MG63 (cell line): ENCODE data around the gene ZNF189. TPM values are rescaled to one million over a fixed set of nuclear protein-coding genes. Genes with fewer than 3 reads are reported as not detected.

Experiments used
- DNase-seq: peaks from one replicate; pipeline ENCODE4 v3.0.0-alpha.2; 2020
- H3K27me3 ChIP-seq: fragments of 250-450 bp; sonication (Bioruptor Pico); 2 replicates; pipeline ENCODE4 v1.5.1; 2020; ENCODE audit warnings: mild to moderate bottlenecking, moderate library complexity
- H3K36me3 ChIP-seq: fragments of 250-450 bp; sonication (Bioruptor Pico); 2 replicates; pipeline ENCODE4 v1.5.1; 2020; ENCODE audit warnings: mild to moderate bottlenecking, moderate library complexity
- H3K4me3 ChIP-seq: fragments of 250-450 bp; sonication (Bioruptor Pico); 2 replicates; pipeline ENCODE4 v1.5.1; 2020; ENCODE audit warnings: mild to moderate bottlenecking, moderate library complexity
- H3K9me3 ChIP-seq: fragments of 250-450 bp; sonication (Bioruptor Pico); 2 replicates; pipeline ENCODE4 v1.5.1; 2020; ENCODE audit warnings: mild to moderate bottlenecking, moderate library complexity
- total RNA-seq: library from RNA; depleted of rRNA; stranded (reverse); fragments of >200 nt; shearing (Covaris generic); gene quantifications from 2 replicates; pipeline ENCODE4 v1.2.3, GENCODE V29; 2014; ENCODE audit warnings: low replicate concordance; rRNA removed

Gene ZNF189
- total RNA-seq, result 14.1 and 31.1 TPM in 2 replicates

DNA sequence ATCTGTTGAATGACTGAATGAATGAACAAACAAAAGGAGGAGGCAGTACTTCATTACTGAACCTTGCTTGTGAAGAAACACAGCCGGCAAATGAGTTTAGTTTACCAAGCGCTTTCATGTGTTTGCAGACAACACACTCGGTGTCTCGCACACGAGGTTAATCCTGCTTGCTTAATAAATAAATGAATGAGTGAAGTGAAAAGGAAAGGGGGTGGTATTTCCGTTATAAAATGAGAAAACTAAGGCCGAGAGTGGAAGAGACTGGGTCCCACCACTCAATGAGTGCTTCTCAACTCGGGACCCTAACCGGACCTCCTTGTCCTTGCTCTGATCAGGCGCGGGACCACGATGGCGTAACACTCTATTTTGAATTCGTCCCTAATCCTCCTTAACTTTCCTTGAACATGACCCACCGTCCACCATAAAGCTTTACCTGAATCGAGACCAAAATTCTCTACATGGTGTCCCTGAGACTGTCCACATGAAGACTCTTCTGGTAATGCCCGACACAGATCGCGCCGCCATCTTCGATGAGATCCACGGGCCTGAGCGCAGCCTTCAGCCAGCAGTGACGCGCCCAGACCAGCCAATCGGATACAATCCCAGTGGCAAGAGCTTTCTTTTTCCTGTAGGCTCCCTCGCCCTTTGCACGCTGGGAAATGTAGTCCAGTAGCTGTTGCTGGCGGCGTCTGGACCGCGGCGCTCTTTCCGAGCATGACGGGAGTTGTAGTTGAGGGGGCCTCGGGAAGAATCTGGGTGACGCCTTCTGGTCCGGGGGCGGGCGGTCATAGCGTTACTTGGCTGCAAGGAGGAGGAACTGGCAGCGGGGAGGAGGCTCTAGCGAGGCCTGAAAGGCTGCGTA lies at the start of gene ZNF189, which contains the start of gene MRPL50:
Gene ZNF189, plus strand, starts transcription at position 784 of the 862 bp plus-strand sequence. CDS start 306 bp downstream, outside the sequence.
Gene MRPL50, minus strand, starts transcription at position 551 of the 862 bp plus-strand sequence. Its CDS starts 26 bp downstream, at position 525.
- Histone ChIP-seq H3K36me3 (peaks cover 71% of the 10 kb centered on the region), H3K4me3 (peak within 1 kb of the TSS; percentile 75), H3K27me3 (no peaks in the 10 kb centered on the region), H3K9me3 (peaks cover 15% of the 10 kb centered on the region)
- peak; percentile 99 for DNase-seq

DNA sequence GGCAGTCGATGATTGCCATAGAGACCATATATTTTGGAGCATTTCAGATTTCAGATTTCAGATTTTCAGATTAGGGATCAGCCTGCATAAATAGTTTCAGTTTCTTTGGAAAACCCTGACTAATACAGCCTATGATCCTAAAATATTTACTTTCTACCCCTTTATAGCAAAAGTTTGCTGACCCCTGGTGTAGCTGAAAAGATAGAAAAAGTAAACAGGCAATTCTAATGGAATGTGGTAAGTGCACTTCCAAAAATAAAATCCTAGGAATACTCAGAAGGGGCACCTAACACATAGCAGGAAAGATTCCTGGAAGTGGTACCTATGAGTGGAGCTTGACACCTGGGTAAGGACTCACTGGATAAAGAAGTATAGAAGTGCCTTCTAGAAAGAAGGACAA lies 48.4 kb upstream of the ZNF189 start:
- Histone ChIP-seq H3K9me3 (no peaks in the 10 kb centered on the region), H3K27me3 (no peaks in the 10 kb centered on the region), H3K36me3 (no peaks in the 10 kb centered on the region), H3K4me3 (no peak overlapping the region)
- no peak for DNase-seq

DNA sequence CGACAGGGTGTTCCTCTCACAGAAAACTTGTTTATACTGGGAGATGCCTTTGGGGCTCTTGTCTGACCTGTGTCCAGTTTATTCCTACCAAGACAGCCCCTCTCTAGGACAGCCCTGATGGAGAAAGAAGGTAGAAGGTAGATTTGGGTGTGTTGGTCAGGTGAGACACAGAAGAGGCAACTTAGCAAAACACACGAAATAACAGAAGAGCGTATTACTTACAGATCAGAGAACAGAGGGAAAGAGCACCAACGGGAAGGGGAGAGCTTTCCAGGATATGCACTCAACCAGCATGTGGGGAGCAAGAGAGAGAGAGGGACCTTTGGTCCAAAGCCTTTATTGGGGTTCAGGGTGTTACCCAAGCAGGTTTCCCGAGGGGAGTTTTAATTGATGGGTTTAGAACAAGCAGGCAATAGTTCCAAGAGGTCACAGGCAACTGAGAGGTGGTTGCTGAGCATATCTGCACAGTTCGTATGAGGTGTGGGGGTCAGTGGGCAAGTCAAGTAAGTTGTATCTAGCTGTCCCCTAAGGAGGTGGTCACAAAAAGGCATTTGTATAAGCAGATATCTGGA lies 45.7 kb upstream of the ZNF189 start:
- no peaks in the 10 kb centered on the region for H3K9me3 ChIP-seq
- H3K36me3 ChIP-seq, result no peaks in the 10 kb centered on the region
- H3K27me3 ChIP-seq, result no peaks in the 10 kb centered on the region
- no peak for DNase-seq
- no peak overlapping the region for H3K4me3 ChIP-seq

DNA sequence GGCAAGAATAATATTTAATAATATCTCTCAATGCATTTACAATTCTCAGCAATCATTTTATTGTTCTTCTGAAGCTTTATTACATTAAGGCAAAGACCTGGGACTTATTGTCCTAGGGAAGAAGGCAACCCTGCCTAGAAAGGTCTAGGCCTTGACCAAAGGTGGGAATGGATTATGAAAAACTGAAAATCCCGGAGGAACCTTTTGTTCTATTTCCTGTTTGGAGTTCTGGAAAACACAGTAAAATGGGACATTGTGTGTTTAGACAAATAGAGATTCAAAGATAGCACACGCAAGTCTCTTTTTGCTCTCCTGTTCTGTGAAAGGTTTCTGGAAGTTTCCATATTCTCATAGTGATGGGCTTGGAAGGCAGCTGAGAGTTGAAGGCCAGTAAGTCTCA lies 45.0 kb upstream of the ZNF189 start:
- H3K4me3 ChIP-seq, result no peak overlapping the region
- no peaks in the 10 kb centered on the region for H3K36me3 ChIP-seq
- H3K27me3 ChIP-seq, result no peaks in the 10 kb centered on the region
- DNase-seq, result no peak
- no peaks in the 10 kb centered on the region for H3K9me3 ChIP-seq

DNA sequence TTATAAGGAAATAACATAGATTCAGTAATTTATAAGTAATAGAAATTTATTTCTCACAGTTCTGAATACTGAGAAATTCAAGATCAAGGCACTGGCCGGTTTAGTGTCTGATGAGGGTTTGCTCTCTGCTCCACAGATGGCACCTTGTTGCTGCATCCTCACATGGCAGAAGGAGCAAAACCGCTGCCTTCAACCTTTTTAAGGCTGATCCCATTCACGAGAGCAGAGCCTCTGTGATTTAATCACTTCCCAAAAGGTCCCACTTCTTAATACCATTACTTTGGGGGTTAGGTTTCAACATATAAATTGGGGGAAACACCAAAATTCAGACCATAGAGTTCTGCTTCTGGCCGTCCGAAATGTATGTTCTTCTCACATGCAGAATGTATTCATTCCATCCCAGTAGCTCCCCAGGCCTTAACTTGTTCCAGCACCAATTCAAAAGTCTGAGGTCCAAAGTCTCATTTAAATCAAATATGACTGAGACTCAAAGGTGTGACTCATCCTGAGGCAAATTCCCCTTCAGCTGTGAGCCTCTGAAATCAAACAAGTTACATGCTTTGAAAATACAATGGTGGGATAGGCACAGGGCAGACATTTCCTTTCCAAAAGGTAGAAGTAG lies 44.4 kb upstream of the ZNF189 start:
- no peak for DNase-seq
- Histone ChIP-seq H3K4me3 (no peak overlapping the region), H3K27me3 (no peaks in the 10 kb centered on the region), H3K36me3 (no peaks in the 10 kb centered on the region), H3K9me3 (no peaks in the 10 kb centered on the region)

DNA sequence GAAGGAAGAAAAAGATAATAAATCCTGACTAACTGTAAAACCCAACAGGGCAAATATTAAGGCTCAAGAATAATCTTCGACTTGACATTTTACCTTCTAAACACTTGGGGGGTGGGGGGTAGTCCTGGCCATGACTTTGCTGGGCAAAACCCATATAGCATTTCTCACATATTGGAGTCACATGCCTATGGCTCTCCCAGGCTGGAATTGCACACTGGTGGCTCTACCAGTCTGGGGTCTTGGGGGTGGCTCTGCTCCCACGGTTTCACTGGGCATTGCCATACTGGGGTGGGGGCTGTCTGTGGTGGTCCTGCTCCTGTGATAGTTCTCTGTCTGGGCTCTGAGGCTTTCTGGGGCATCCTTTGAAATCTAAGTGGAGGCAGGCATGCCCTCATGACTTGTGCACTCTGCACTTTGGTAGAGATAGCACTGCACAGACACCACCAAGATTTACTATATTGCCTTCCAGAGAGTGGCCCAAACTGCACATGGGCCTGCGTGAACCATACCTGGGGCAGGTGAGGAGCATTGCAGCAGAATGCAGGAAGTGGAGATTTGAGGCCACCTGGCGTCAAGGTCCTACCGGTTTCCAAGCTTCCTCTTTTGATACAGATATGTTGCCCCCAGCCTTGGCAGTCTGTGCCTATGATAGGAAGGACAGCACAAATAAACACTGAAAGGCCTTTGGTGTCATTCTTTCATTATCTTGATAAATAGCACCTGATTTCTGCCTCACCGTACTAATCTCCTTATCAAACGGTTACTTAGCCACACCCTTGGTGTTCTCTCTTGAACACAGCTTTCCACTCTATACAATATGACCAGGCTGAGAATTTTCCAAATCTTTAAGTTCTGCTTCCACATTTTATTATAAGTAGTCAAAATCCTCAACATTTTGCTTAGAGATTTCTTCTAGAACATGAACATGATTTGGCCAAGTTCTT lies 43.6 kb upstream of the ZNF189 start:
- H3K9me3 ChIP-seq, result no peaks in the 10 kb centered on the region
- no peak for DNase-seq
- H3K36me3 ChIP-seq, result no peaks in the 10 kb centered on the region
- no peaks in the 10 kb centered on the region for H3K27me3 ChIP-seq
- no peak overlapping the region for H3K4me3 ChIP-seq

DNA sequence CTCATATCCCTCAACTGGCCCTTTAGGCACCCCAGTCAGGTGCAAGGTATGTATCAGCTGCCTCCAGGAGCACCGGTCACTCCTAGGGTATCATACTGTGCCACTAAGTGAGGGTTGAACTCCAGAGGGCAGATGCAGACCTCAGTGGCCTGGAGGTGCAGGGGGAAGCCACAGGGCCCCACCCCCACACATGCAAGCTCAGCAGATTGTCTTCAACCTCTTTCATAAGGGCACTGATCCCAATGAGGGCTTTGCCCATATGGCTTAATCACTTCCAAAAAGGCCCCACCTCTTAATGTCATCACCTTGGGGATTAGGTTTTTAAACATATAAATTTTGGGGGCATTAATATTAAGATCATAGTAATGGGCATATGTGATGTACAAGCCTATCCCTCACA lies 42.0 kb upstream of the ZNF189 start:
- no peaks in the 10 kb centered on the region; the same call in 1 of the 2 replicates for H3K27me3 ChIP-seq
- H3K4me3 ChIP-seq, result no peak overlapping the region
- DNase-seq, result no peak
- H3K9me3 ChIP-seq, result no peaks in the 10 kb centered on the region
- no peaks in the 10 kb centered on the region for H3K36me3 ChIP-seq

DNA sequence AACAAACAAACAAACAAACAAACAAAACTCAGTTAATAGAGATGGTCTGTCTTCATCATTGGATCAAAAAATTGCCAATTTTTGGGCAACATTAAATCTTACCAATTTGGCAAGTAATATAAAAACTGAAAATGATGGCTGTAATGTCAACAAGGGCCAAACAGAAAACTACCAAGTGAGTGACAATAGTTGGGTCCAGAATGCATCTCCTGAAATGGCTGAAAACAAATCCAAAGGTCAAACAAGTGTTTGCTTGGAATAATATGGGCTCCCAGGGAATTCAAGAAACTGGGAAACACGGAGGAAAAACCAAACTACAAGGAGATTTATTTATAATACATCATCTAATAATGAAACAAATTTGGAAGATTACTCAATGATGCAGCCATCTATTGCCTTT lies 39.0 kb upstream of the ZNF189 start:
- no peak overlapping the region for H3K4me3 ChIP-seq
- H3K27me3 ChIP-seq, result no peaks in the 10 kb centered on the region; the same call in 1 of the 2 replicates
- H3K9me3 ChIP-seq, result no peaks in the 10 kb centered on the region
- DNase-seq, result no peak
- no peaks in the 10 kb centered on the region for H3K36me3 ChIP-seq

DNA sequence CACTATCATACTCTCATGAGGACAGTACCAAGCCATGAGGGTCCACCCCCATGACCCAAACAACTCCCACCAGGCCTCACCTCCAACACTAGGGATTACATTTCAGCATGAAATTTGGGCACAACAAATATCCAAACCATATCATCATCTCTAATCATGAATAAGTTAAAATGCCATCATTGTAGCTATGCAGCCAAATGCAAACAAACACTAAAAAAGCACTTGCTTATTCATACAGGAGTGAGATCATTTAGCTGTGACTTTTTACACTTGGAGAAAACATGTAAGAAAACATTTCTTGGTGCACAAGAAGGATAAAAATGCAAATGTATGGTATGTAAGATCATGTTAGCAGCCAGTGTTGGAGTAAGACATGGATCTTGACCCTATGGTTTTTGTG lies 38.0 kb upstream of the ZNF189 start:
- no peaks in the 10 kb centered on the region for H3K9me3 ChIP-seq
- no peak overlapping the region for H3K4me3 ChIP-seq
- no peaks in the 10 kb centered on the region; the same call in 1 of the 2 replicates for H3K27me3 ChIP-seq
- no peak for DNase-seq
- no peaks in the 10 kb centered on the region for H3K36me3 ChIP-seq

DNA sequence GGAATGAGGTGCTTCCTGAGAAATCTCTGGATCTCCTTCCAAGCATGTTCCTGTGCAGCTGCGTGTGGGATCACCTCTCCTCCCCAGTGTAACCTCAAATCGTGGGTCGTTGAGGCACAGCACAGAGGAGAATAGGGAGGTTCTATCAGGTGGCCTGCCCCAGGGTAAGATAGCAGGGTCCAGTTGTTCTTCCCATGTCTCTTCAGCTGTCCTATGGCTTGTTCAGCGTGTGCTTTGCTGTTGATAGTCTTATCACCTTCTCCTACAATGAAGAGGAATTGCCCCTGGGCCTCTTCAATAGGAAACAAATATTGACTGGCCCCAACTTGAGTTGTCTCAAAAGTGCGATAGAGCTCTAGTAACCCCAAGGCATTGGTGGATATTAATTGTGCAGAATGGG lies 36.2 kb upstream of the ZNF189 start:
- H3K36me3 ChIP-seq, result no peaks in the 10 kb centered on the region
- no peaks in the 10 kb centered on the region for H3K9me3 ChIP-seq
- H3K4me3 ChIP-seq, result no peak overlapping the region
- DNase-seq, result no peak
- H3K27me3 ChIP-seq, result no peaks in the 10 kb centered on the region; the same call in 1 of the 2 replicates

DNA sequence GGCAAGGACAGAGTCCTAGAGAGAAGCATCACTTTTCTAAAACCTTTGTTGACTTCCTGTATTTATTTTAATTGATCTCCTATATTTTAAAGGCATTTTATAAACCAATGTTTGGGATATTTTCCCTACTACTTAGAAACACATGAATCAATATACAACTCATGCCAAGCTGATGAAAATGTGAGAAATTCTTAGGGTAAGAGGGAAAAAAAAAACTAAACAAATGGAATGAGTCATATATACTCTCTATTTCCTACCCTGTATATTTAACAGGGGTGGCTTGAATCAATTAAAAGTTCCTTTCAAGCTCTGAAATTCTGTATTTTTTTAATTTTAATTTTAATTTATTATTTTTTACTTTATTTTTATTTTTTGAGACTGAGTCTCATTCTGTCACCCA lies 33.5 kb upstream of the ZNF189 start:
- Histone ChIP-seq H3K27me3 (no peaks in the 10 kb centered on the region; the same call in 1 of the 2 replicates), H3K36me3 (no peaks in the 10 kb centered on the region), H3K9me3 (no peaks in the 10 kb centered on the region), H3K4me3 (no peak overlapping the region)
- no peak for DNase-seq

DNA sequence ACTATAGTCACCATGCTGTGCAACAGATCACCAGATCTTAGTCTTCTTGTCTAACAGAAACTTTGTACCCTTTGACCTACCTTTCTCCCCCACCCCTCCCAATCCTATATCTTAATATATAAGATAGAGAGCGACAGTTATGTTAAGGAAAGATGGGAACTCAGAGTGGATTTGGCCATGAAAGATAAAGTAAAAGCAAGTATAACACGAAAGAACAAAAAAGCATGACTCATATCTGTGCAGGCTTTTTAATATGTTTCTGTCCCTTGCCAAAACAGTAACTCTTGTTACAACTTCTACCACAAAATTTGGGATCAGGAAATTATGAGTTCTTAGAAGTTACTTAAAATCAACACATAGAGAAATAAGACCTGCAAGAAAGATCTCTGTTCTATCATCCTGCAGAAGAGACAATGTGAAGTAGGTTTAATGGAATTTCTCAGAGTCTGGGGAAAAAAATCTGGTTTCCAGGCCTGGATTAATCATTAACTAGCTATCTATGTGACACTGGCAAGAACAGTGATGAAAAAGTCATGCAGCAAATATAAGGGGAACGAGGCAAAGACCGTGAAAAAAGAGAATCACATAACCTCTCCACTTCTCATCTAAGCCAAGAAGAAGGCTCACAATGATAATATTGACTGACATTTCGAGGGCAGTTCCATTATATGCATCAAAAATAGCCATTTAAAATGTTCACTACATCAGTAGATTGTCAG lies 32.5 kb upstream of the ZNF189 start:
- DNase-seq, result no peak
- Histone ChIP-seq H3K4me3 (no peak overlapping the region), H3K9me3 (no peaks in the 10 kb centered on the region), H3K27me3 (no peaks in the 10 kb centered on the region; the same call in 1 of the 2 replicates), H3K36me3 (no peaks in the 10 kb centered on the region)

DNA sequence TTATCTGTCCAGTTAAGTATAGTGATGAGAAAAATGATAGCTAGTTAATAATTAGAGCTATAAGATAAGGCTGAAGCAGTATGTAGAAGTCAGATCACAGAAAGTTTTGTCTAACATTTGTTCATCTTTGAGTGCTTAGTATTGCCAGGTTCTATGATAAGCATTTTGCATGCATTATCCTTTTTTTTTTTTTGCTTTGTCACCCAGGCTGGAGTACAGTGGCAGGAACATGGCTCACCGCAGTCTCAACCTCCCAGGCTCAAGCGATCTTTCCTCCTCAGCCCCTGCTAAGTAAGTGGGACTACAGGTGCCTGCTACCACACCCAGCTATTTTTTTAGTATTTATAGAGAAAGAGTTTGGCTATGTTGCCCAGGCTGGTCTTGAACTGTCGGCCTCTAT lies 31.3 kb upstream of the ZNF189 start:
- H3K27me3 ChIP-seq, result no peaks in the 10 kb centered on the region
- no peak for DNase-seq
- H3K36me3 ChIP-seq, result no peaks in the 10 kb centered on the region
- H3K4me3 ChIP-seq, result no peak overlapping the region
- H3K9me3 ChIP-seq, result no peaks in the 10 kb centered on the region

DNA sequence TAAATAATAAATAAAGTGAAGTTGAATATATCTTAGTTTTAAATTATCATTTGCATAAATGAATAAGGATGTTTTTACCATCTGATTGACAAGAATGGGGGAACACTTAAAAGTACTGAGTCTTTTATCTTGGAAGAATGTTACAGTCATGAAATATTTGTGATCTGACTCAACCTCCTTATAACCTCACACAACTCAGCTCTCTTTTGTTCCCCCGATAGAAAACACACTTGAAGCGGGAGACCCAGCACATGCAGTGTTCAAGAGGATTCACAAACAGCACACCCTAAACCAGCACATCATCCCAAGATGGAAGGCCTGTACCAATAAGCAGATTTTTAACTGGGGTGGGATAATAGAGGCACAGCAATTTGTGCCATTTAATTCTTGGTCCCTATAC lies 29.4 kb upstream of the ZNF189 start:
- DNase-seq, result no peak
- H3K36me3 ChIP-seq, result no peaks in the 10 kb centered on the region
- no peaks in the 10 kb centered on the region for H3K9me3 ChIP-seq

DNA sequence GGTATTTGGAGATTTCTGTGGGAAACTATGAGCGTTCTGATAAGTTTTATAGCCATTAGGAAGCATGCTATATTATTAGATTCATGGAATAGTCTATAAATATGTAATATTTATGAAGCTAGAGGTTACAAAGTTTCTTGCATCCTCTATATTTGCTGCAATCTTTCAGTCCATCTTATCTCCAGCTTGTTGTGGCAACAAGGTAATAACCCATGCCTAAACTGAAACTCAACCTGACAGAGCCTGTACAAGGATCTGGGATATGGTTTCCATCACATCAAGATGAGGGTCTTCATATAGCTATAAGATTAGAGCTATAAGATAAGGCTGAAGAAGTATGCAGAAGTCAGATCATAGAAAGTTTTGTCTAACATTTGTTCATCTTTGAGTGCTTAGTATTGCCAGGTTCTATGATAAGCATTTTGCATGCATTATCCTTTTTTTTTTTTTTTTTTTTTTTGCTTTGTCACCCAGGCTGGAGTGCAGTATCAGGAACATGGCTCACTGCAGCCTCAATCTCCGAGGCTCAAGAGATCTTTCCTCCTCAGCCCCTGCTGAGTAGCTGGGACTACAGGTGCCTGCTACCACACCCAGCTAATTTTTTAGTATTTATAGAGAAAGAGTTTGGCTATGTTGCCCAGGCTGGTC lies 28.6 kb upstream of the ZNF189 start:
- no peak for DNase-seq
- H3K27me3 ChIP-seq, result no peaks in the 10 kb centered on the region
- H3K4me3 ChIP-seq, result no peak overlapping the region
- H3K9me3 ChIP-seq, result no peaks in the 10 kb centered on the region
- no peaks in the 10 kb centered on the region for H3K36me3 ChIP-seq

More for the DNA sequence above, 29.4 kb upstream of the ZNF189 start:
- Histone ChIP-seq H3K4me3 (no peak overlapping the region), H3K27me3 (no peaks in the 10 kb centered on the region)
